Esophagus muscularis mucosa (tissue), 3 donors: Measurements from ENCODE around the gene CCDC188.

ENCODE experiments used
- POLR2A ChIP-seq: fragments of 450-650 bp; IDR thresholded peaks from one replicate; pipeline ENCODE4 v1.6.1; 2017; ENCODE audit warnings: antibody characterized with exemption, moderate library complexity, mild to moderate bottlenecking, low read depth
- POLR2AphosphoS5 ChIP-seq, 2 donors: sonication (generic); formaldehyde crosslinking; IDR thresholded peaks; one replicate each; pipeline ENCODE4 v1.6.1; 2017; ENCODE audit warnings: antibody characterized with exemption in 2 of 2
- TF ChIP-seq, protein P1 (sequence below), 3 experiments: fragments of 200-600 bp in 2 of 3; fragments of 450-650 bp in 1 of 3; sonication (generic) in 2 of 3; IDR thresholded peaks; one replicate each; pipeline ENCODE4 v1.5.1; 2017 to 2019; ENCODE audit warnings: antibody characterized with exemption in 3 of 3, mild to moderate bottlenecking in 2 of 3, moderate library complexity in 1 of 3

GRCh38 chr22:20128619-20128901, 22.3 kb downstream of the CCDC188 start:
- TF ChIP-seq POLR2AphosphoS5 (IDR thresholded peaks at IDR 0.05) (no peak), POLR2A (no peak)
- TF ChIP-seq, protein P1, sequence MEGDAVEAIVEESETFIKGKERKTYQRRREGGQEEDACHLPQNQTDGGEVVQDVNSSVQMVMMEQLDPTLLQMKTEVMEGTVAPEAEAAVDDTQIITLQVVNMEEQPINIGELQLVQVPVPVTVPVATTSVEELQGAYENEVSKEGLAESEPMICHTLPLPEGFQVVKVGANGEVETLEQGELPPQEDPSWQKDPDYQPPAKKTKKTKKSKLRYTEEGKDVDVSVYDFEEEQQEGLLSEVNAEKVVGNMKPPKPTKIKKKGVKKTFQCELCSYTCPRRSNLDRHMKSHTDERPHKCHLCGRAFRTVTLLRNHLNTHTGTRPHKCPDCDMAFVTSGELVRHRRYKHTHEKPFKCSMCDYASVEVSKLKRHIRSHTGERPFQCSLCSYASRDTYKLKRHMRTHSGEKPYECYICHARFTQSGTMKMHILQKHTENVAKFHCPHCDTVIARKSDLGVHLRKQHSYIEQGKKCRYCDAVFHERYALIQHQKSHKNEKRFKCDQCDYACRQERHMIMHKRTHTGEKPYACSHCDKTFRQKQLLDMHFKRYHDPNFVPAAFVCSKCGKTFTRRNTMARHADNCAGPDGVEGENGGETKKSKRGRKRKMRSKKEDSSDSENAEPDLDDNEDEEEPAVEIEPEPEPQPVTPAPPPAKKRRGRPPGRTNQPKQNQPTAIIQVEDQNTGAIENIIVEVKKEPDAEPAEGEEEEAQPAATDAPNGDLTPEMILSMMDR (IDR thresholded peaks at IDR 0.05), result no peak
